SK-N-SH (cell line): Measurements from ENCODE around the gene ZAP70. TPM values are rescaled to one million over a fixed set of nuclear protein-coding genes. Genes with fewer than 3 reads are reported as not detected.

ENCODE experiments used
- CTCF ChIA-PET: fragments of 300-600, 350-600 bp; formaldehyde crosslinking; extraction: SDS; loops from one replicate; lab custom pipeline; 2021; lab: Yijun Ruan, JAX
- POLR2A ChIA-PET: fragments of 350-600 bp; sonication (Branson Sonifier 250); formaldehyde crosslinking; extraction: SDS; loops from one replicate; lab custom pipeline; 2020; ENCODE audit warnings: antibody characterized with exemption, inconsistent platforms; lab: Yijun Ruan, JAX
- DNase-seq: peaks from one replicate; pipeline ENCODE4 v3.0.0; 2012
- H2AFZ ChIP-seq: fragments of 200-600 bp; sonication (generic); 2 replicates; pipeline ENCODE4 v1.8.1; 2016; ENCODE audit warnings: antibody characterized with exemption, mild to moderate bottlenecking, low read depth
- H3F3A ChIP-seq: fragments of 200-600 bp; sonication (generic); replicated peaks from 2 replicates; pipeline ENCODE3; 2016; ENCODE audit warnings: antibody characterized with exemption, mild to moderate bottlenecking; ENCODE audit not compliant: insufficient read depth
- H3K27ac ChIP-seq, 2 experiments: fragments of 200-500 bp in 1 of 2; fragments of 200-600 bp in 1 of 2; sonication (Bioruptor generic) in 1 of 2; sonication (generic), shearing (Covaris generic) in 1 of 2; 2 replicates each; pipeline versions ENCODE4 v1.5.1 to v1.6.1; 2014 to 2016; ENCODE audit warnings: low read depth in 2 of 2, inconsistent platforms in 1 of 2, low read length in 1 of 2, mild to moderate bottlenecking in 1 of 2, mixed read lengths in 1 of 2
- H3K27me3 ChIP-seq: fragments of 200-600 bp; sonication (generic), shearing (Covaris generic); 2 replicates; pipeline ENCODE4 v1.6.1; 2016; ENCODE audit warnings: mixed run types; ENCODE audit not compliant: insufficient read depth
- H3K36me3 ChIP-seq, 2 experiments: fragments of 200-500 bp in 1 of 2; fragments of 200-600 bp in 1 of 2; sonication (Bioruptor generic) in 1 of 2; sonication (generic) in 1 of 2; replicated peaks in 1 of 2; 2 replicates each; pipeline versions ENCODE3 to v1.5.1; 2014 to 2016; ENCODE audit warnings: low read length in 1 of 2, mild to moderate bottlenecking in 1 of 2; ENCODE audit not compliant: insufficient read depth in 2 of 2, control insufficient read depth in 1 of 2
- H3K4me1 ChIP-seq, 2 experiments: fragments of 200-500 bp in 1 of 2; fragments of 200-600 bp in 1 of 2; sonication (Bioruptor generic) in 1 of 2; sonication (generic), shearing (Covaris generic) in 1 of 2; 2 replicates each; pipeline versions ENCODE4 v1.5.1 to v1.6.1; 2014 to 2016; ENCODE audit warnings: low read depth in 1 of 2, low read length in 1 of 2, mixed run types in 1 of 2; ENCODE audit not compliant: insufficient read depth in 2 of 2, control insufficient read depth in 1 of 2
- H3K4me2 ChIP-seq: fragments of 200-600 bp; sonication (generic), shearing (Covaris generic); 2 replicates; pipeline ENCODE4 v1.6.1; 2017; ENCODE audit warnings: mixed run types
- H3K4me3 ChIP-seq, 2 experiments: fragments of 200-500 bp in 1 of 2; fragments of 200-600 bp in 1 of 2; sonication (Bioruptor generic) in 1 of 2; sonication (generic), shearing (Covaris generic) in 1 of 2; 2 replicates each; pipeline versions ENCODE4 v1.5.1 to v1.8.1; 2014 to 2016; ENCODE audit warnings: low read depth in 2 of 2, inconsistent platforms in 1 of 2, low read length in 1 of 2, mild to moderate bottlenecking in 1 of 2, mixed read lengths in 1 of 2, moderate library complexity in 1 of 2
- H3K79me2 ChIP-seq: fragments of 200-600 bp; sonication (generic); 2 replicates; pipeline ENCODE4 v1.8.1; 2017; ENCODE audit warnings: mild to moderate bottlenecking; ENCODE audit not compliant: insufficient read depth
- H3K9ac ChIP-seq: fragments of 200-600 bp; sonication (generic); 2 replicates; pipeline ENCODE4 v1.6.1; 2017; ENCODE audit warnings: mixed run types
- H3K9me2 ChIP-seq: fragments of 200-600 bp; sonication (generic); 2 replicates; pipeline ENCODE4 v1.6.1; 2017; ENCODE audit warnings: mixed run types
- H3K9me3 ChIP-seq: fragments of 200-600 bp; sonication (generic); 2 replicates; pipeline ENCODE4 v1.6.1; 2017; ENCODE audit warnings: mixed run types, mild to moderate bottlenecking, moderate library complexity
- H4K20me1 ChIP-seq: fragments of 200-600 bp; sonication (generic); 2 replicates; pipeline ENCODE4 v1.6.1; 2017; ENCODE audit warnings: mild to moderate bottlenecking, mixed run types; ENCODE audit not compliant: insufficient read depth
- CHD2 ChIP-seq: fragments of 150-350 bp; IDR thresholded peaks from 2 replicates; pipeline ENCODE4 v1.6.1; 2018; ENCODE audit warnings: low read length; ENCODE audit not compliant: partially characterized antibody
- EP300 ChIP-seq, 2 experiments: IDR thresholded peaks; 2 replicates each; pipeline versions ENCODE4 v1.4.0 to v1.6.1; 2012; ENCODE audit warnings: borderline replicate concordance in 1 of 2, low read depth in 1 of 2, low read length in 1 of 2
- EZH2phosphoT487 ChIP-seq: fragments of 200-600 bp; sonication (generic); IDR thresholded peaks from 2 replicates; pipeline ENCODE4 v1.6.1; 2017; ENCODE audit warnings: low read depth, mixed run types, mild to moderate bottlenecking, antibody characterized with exemption, moderate library complexity, borderline replicate concordance
- FOXM1 ChIP-seq: IDR thresholded peaks from 2 replicates; pipeline ENCODE4 v1.4.0; 2012; ENCODE audit warnings: low read depth, mild to moderate bottlenecking
- MEF2A ChIP-seq: IDR thresholded peaks from 2 replicates; pipeline ENCODE4 v1.4.0; 2012; ENCODE audit warnings: low read depth, borderline replicate concordance
- MXI1 ChIP-seq: IDR thresholded peaks from 2 replicates; pipeline ENCODE4 v1.6.1; 2012; ENCODE audit warnings: mild to moderate bottlenecking, low read depth, low read length, improper control_type of control experiment
- NRF1 ChIP-seq: IDR thresholded peaks from 2 replicates; pipeline ENCODE4 v1.6.1; 2012; ENCODE audit warnings: low read depth, mild to moderate bottlenecking, low read length
- PBX3 ChIP-seq: IDR thresholded peaks from 2 replicates; pipeline ENCODE4; 2012
- RAD21 ChIP-seq: IDR thresholded peaks from 2 replicates; pipeline ENCODE4 v1.6.1; 2012; ENCODE audit warnings: mild to moderate bottlenecking, low read length
- SMC3 ChIP-seq: IDR thresholded peaks from 2 replicates; pipeline ENCODE4 v1.6.1; 2012; ENCODE audit warnings: low read depth, low read length, improper control_type of control experiment
- TCF12 ChIP-seq: IDR thresholded peaks from 2 replicates; pipeline ENCODE4 v1.4.0; 2012
- USF1 ChIP-seq: IDR thresholded peaks from 2 replicates; pipeline ENCODE4 v1.4.0; 2012; ENCODE audit warnings: low read depth, borderline replicate concordance
- USF2 ChIP-seq: fragments of 150-350 bp; IDR thresholded peaks from 2 replicates; pipeline ENCODE4 v1.6.1; 2017; ENCODE audit warnings: antibody characterized with exemption, low read length, low read depth, borderline replicate concordance
- WGBS: methylation state at CpG from one replicate; pipeline ENCODE4 v1.1.6; 2017; ENCODE audit warnings: low lambda C conversion rate; 5-methylcytosine and 5-hydroxymethylcytosine counted together
- polyA plus RNA-seq, 3 experiments: library from polyadenylated mRNA; depleted of rRNA; stranded (reverse); fragments of >200 nt; gene quantifications; 2 replicates each; pipeline ENCODE4 v1.2.3, GENCODE V29; 2012
- TF ChIP-seq, protein P1 (sequence below): IDR thresholded peaks from 2 replicates; pipeline ENCODE4 v1.4.0; 2012; ENCODE audit warnings: low read depth

The ZAP70 gene
- polyA plus RNA-seq, 1 of the 3 experiments (the other 2 are of a cell fraction) = 0.05 TPM

DNA sequence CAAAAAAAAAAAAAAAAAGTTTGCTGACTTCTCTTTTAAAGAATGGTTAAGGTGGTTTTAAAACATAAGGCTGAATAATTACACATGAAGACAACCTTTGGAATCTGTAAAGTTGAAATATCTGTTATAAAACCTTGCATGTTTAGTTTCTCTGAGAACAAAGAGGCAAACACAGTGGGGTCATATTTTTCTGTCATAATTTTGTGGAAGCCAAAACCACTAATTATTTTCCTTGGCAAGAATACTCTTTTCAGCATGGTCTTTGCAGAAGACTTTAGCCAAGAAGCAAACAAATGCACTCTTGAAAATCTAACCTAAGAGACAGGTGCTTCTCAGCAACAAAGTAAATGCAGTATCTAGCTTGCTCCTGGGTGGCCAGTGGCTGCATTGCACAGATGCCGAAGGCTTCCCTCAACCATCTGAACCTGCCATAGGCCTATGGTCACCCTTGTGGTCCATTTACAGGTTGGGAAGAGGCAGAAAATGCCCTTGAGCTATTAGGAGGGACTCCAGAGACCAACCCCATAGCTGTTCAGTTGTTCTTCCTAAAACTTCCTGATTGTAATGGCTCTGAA, 44.8 kb downstream of the ZAP70 start (continued):
- TF ChIP-seq PBX3 (no peak), EZH2phosphoT487 (no peak), TCF12 (no peak)
- TF ChIP-seq, all 33 proteins: peak for 0

- H2AFZ ChIP-seq = no peak overlapping the region
- H3K79me2 ChIP-seq = no peaks in the 10 kb centered on the region
- no peak overlapping the region for H3K9ac ChIP-seq
- no peak overlapping the region for H3K4me3 ChIP-seq
- no peak overlapping the region for H3K4me2 ChIP-seq
- WGBS = 95% methylated on average over 9 of the region's 9 CpGs
- no peak for DNase-seq
- H3K36me3 ChIP-seq = peaks cover 8 to 71% of the 10 kb centered on the region in 2 experiments
- no peaks in the 10 kb centered on the region for H3K27me3 ChIP-seq
- H3F3A ChIP-seq = no peaks in the 10 kb centered on the region
- CTCF ChIA-PET = interaction anchor here (1.3 kb wide), 1 partner anchor 8 kb away, joined by 3 read pairs; no protein-coding TSS in a partner anchor
- H3K4me1 ChIP-seq = no peaks in the 10 kb centered on the region
- TF ChIP-seq USF1 = no peak
- no peak for TF ChIP-seq CHD2
- no peak for TF ChIP-seq EP300 (IDR thresholded peaks at IDR 0.05; ENCODE audit: borderline replicate concordance in 1 of 2, low read depth in 1 of 2, low read length in 1 of 2)
- no peak for TF ChIP-seq TCF12
- TF ChIP-seq SMC3 = no peak
- TF ChIP-seq NRF1 = no peak
- TF ChIP-seq EZH2phosphoT487 = no peak
- TF ChIP-seq FOXM1 = no peak
- no peak for TF ChIP-seq MXI1
- no peak for TF ChIP-seq USF2
- TF ChIP-seq RAD21 = no peak
- TF ChIP-seq, protein P1, sequence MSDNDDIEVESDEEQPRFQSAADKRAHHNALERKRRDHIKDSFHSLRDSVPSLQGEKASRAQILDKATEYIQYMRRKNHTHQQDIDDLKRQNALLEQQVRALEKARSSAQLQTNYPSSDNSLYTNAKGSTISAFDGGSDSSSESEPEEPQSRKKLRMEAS = no peak
- no peak for TF ChIP-seq MEF2A
- TF ChIP-seq, all 33 proteins: peak for 0
- no peaks in the 10 kb centered on the region for H4K20me1 ChIP-seq
- no peak overlapping the region for H3K27ac ChIP-seq
- H3K9me2 ChIP-seq = no peaks in the 10 kb centered on the region
- H3K9me3 ChIP-seq = no peaks in the 10 kb centered on the region
- POLR2A ChIA-PET = no interaction called here
These were observed 46.5 kb downstream of the ZAP70 start for GRCh38 chr2:97759727-97760407.
